KG1 (cell line): ENCODE results near the gene ARRB1.
A peak's percentile ranks its signal among the peaks of the same experiment; 100 is the strongest.
"Not testable (repeated sequence)": the region's sequence is repeated elsewhere in the genome, so short reads cannot be mapped to it uniquely, and the experiment has no call there.

Source experiments
- DNase-seq: peaks from one replicate; lab custom pipeline; 2025; lab: John Stamatoyannopoulos, UW

ARRB1 gene

GRCh38 chr11:75298976-75299260, 52.5 kb downstream of the ARRB1 start:
- DNase-seq, result no peak

GRCh38 chr11:75298191-75298975, 53.1 kb downstream of the ARRB1 start:
- no peak for DNase-seq

GRCh38 chr11:75293903-75294302, 57.6 kb downstream of the ARRB1 start:
- DNase-seq, result no peak

GRCh38 chr11:75292943-75293342, 58.5 kb downstream of the ARRB1 start:
- DNase-seq, result no peak

GRCh38 chr11:75291741-75292140, 59.7 kb downstream of the ARRB1 start:
- no peak for DNase-seq

DNA sequence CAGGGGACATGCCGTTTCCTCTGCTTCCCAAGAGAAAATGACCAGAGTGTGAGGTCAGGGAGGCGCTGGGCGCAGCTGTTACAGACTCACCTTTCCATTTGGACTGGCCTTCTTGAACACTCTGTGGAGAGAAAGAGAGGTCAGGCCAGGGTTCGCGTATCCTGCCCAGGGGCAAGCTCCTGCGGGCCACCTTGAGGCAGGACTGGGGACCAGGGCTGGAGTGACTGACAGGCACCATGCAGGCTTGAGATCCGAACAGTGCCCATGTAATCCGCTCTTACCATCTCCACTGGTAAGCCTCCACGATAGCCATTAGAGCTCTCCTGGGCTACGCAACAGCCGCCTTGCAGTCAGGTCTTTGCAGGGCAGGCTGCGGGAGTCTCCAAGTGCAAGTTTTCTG, 61.5 kb downstream of the ARRB1 start:
- DNase-seq, result no peak

DNA sequence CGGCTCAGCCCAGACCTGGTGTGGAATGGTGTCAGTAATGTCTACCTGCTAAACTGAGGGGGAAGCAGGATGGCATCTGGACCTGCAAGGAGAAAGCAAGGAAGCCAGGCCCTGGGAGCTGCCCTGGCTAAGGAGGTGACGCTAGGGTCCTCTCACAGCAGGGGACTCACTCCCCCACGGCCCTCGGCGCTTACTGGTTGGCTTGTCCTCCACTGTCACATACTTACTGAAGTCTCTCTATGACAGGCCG, 62.0 kb downstream of the ARRB1 start:
- DNase-seq, result no peak

DNA sequence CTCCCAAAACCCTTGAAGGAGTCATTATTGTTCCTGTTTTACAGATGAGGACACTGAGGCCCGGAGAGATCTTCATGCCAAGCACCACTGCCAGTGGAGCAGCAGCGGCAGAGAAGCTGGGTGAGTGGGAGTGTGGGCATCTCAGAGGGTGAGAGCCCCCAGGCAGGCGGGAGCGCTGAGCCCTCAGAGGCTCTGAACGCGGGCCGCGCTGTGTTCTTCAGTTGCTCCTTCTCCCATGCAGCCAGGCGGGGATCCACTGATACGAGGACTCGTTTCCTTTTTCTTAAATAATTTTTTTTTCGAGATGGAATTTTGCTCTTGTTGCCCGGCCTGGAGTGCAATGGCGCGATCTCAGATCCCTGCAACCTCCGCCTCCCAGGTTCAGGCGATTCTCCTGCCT, 63.9 kb downstream of the ARRB1 start:
- DNase-seq, result no peak

DNA sequence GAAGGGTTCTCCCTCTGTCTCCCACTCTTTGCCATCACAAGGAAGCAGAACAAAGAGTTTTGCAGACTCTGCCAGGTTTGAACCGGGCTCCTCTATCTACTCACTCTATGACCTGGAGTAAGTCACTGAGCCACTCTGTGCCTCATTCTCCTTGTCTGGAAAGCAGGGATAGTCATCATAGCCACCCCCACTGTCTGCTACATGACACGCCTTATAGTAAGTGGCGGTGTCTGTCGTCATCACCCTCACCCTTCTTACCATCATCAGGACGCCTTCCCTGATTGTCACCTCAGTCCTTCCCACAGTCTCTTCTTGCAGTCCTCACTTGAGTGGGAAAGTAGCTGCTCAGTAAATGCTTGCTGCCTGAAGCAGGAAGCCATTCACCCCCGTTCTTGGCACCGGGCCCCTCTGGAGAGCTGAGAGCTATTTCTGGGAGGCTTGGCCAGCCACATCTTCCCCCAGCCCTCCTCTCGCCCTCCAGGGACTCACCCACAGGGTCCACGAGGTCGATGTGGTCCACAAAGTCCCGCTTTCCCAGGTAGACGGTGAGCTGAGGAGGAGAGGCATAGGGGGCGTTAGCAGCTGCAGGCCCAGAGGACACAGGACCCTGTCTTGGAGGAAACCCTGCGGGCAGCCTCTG, 64.5 kb downstream of the ARRB1 start:
- no peak for DNase-seq

DNA sequence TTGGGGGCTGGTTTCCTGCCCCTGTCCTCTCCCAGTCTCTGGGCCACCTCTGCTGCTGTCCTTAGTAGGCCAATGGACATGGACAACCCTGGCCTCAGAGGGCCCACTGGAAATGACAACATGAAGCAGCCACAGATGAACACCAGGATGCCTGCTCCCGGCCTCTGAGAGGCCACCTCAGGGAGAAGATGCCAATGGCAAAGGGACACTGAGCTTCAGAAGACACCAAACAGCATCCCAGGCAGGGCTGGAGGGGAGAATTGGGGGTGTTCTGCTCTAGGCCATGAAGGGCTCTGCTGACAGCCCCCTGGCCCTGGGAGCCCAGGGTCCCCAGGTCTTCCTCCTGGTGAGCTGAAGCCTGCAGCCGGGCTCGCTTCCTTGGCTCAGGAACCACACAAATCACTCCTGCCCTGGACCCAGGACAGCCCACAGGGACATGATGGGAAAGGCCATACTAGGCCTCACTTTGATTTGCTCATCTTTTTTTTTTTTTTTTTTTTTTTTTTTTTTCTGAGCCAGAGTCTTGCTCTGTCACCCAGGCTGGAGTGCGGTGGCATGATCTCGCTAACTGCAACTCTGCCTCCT, 65.6 kb downstream of the ARRB1 start:
- no peak for DNase-seq

DNA sequence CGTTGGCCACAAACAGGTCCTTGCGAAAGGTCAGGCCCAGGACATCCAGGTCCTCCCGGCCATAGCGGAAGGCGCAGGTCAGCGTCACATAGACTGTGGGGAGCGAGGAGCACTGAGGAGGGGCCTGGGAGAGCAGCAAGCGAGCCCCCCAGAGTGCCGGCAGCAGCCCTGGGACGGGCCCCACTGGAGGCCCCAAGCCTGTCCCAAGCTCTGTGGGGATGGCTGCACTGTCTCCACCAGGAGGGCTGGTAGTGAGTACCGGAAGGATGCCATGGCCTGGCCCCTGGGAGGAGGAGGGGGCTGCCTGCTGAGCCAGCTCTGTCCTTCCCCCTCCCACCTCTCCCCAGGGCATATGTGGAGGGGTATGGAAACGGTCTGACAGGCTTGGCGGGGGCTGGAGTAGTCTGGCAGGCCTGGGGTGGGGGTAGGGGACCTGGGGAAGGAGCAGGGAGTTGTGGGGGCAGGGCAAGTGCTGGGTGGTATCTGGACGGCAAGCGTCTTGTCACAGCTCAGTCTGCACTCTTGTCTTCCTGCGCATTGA, 68.0 kb downstream of the ARRB1 start:
- no peak for DNase-seq

DNA sequence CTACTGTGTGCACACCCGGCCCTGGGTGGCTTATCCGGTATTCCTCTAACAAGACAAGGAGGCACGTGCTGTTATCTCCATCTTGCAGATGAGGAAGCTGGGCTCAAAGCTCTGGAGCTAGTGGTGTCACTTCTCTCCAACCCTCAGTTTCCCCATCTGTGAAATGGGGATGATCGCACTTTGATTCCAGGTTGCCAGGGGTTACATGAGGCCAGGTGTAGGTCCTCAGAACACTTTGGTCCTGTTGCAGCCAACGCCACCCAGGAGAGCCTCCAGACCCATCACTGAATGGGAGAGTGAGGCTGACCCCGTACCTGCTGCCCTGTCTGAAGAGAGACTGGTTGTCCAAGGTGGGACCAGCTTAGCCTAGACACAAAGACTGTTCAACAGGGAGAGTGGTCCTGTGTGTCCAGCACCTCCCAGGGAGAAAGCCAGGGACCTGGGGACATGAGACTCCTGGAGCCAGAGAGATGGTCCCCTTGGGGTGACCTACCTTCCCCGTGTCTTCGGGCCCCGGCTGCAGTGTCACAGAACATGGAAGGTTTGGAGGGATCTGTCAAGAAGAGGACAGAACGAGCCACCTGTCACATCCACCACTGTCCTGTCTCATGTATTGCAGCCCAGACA, 69.9 kb downstream of the ARRB1 start:
- no peak for DNase-seq

DNA sequence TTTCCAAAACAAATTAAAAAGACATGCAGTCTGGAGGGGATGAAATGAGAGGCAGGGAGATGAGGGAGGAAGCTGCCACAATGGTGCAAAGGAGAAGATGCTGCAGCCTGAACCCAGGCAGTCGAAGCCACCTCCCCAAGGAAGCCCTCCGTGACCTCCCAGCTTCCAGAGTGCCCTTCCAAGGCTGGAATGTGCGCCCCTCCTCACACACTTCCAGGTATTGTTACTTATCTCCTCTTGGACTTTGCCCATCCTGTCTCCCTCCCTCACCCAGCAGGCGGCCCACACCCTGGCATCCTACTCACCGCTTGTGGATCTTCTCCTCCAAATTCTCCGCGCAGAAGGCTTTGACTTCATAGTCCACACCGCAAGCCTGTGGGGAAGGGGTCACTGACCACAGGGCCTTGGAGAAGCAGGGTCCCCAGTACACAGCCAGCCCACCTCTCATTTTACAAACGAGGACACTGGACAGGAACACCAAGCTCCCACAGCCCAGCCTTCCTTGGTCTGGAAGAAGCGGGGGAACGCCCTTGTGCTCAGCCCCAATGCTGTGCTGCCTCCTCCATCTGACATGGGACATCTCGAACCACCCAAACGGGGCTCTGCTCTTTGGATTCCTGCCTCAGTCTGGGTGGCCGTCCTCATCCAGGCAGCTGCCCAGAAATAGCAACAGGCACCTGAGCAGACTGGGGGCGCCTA, 70.5 kb downstream of the ARRB1 start:
- no peak for DNase-seq

GRCh38 chr11:75280227-75280701, 71.2 kb downstream of the ARRB1 start:
- DNase-seq, result peak; percentile 56

DNA sequence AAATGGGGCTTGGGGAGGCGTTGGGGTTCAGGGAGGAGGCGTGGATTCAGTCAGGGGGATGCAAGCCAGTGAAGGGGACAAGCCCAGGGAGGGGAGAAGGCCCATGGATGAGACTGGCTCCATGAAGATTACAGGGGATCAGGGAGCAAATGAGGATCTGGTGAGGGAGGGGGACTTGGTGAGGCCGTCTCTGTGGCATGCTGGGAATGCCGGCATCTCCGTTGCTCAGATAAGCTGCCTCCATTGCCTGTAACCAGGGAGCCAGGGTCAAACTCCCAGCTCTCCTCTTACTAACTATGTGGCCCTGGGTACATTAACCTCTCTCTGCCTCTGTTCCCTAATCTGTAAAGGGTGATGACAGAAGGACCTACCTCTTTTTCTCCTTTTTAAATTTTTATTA, 72.2 kb downstream of the ARRB1 start:
- no peak for DNase-seq

DNA sequence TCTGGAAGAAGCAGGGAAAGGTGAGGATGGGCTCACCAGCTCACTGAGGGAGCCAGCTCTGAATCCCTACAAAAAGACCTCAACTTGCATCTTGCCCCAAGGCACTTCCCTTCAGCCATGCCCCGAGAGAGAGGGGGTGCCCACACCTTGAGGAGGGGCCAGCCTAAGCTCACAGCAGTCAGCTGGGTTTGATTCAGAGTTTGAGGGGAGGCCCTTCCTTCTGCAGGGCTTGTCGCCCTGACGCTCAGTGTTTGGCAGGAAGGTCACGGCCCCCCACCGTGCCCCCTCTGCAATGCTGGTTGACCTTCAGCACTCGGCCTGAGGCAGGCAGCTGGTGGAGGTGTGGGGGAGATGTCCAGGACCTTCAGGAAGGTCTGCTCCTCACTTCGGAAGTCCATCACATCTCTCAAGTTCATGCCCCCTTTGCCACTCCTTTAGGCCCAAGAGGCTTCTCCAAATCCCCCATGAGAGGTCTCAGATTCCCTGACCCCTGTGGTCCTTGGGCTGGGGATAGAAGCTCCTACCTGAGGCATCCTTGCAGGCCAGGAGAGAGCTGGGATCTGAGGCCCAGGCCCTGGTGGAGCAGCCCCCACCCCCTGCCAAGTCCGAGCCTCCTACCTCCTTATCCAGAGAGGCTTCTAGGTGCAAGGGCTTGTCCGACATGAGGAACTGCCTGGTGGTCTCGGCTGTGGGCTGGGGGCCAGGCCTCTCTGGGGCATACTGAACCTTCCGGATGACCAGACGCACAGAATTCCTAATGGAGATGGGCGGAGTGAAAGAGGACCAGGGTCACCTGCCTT, 73.3 kb downstream of the ARRB1 start:
- DNase-seq, result no peak

DNA sequence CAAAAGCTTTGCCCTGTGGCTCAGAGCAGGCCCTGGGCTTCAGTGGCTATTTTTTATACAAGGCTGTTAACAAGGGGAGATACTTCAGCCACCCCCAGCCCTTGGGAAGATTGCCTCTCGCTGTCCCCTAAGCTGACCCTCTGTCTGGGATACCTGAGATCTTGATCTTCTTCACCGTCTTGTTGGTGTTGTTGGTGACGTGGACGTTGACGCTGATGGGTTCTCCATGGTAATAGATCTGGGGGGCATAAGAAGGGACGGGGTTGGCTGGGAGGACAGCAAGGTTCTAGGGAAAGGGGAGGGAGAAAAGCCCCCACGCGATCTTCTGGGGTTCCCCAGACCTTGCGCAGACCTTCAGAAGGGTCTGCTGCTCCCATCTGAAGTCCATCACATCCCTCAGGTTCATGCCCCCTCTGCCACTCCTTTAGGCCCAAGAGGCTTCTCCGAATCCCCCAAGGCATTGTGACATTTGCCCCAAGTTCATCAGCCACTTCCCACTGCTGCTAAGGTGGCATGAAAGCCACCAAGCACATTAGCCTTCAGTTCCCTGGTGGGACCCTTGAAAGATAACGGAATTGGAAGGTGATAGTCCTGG, 74.2 kb downstream of the ARRB1 start:
- no peak for DNase-seq

DNA sequence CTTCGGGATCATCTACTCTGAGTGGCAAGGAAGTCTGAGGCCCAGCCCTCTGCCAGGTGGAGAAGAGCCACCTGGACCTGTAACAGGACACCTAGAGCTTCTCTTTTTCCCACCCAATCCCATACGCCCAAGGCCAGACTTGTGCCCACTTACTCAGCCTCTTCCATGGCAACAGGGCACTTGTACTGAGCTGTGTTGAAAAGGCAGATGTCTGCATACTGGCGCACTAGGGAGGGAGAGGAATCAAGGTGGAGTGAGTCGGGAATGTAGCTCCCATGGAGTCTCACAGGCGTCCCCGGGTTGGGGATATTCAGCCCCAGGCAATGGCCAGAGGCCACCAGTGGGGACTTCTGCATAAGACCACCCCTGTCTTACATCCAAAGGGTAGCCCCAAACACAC, 74.8 kb downstream of the ARRB1 start:
- DNase-seq, result no peak

- DNase-seq, result no peak
These were observed 75.3 kb downstream of the ARRB1 start for GRCh38 chr11:75276186-75276585.

DNA sequence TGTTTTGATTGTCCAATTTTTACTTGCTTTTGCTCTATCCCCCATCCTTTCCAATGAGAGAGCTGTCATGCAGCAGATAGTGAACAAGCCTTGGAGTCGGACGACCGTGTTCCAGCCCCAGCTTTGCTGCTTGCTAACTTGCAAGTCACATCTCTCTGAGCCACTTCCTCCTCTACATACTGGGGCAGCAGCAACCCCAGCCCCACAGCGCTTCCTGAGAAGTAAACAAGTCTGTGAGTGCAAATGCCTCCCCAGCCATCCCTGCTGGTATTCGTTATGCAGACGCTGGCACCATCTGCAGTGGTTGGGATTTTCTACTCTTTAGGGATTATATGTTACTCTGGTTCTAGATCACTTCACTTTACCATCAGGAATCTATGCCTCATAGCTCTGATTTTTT, 75.9 kb downstream of the ARRB1 start:
- DNase-seq, result peak; percentile 86

GRCh38 chr11:75274716-75275115, 76.7 kb downstream of the ARRB1 start:
- DNase-seq, result not testable (repeated sequence)
